Measurements from ENCODE around the gene WDR76.
"Not testable (repeated sequence)": the region's sequence is repeated elsewhere in the genome, so short reads cannot be mapped to it uniquely, and the experiment has no call there.

WDR76 gene

DNA sequence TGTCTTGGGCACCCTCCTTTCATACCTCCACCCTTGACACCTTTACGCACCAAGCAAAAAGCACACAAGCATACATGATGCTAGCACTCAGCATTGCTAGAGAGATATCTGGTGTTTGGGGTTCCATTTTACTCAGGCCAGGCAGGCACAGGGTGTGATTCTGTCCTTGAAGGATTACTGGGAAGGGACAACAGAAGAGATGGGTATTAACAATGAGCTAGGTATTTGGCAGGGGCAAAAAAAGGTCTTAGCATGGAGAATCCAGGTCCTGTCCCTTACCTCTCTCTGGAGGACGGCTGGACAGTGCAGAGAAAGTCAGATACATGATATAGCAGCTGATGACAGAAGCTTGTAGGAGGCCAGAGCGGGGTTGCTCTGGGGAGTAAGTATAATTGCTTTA is 30.2 kb upstream of the WDR76 start:
- no peak overlapping the region for H3K27ac ChIP-seq
- TF ChIP-seq, protein P1, sequence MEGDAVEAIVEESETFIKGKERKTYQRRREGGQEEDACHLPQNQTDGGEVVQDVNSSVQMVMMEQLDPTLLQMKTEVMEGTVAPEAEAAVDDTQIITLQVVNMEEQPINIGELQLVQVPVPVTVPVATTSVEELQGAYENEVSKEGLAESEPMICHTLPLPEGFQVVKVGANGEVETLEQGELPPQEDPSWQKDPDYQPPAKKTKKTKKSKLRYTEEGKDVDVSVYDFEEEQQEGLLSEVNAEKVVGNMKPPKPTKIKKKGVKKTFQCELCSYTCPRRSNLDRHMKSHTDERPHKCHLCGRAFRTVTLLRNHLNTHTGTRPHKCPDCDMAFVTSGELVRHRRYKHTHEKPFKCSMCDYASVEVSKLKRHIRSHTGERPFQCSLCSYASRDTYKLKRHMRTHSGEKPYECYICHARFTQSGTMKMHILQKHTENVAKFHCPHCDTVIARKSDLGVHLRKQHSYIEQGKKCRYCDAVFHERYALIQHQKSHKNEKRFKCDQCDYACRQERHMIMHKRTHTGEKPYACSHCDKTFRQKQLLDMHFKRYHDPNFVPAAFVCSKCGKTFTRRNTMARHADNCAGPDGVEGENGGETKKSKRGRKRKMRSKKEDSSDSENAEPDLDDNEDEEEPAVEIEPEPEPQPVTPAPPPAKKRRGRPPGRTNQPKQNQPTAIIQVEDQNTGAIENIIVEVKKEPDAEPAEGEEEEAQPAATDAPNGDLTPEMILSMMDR (IDR thresholded peaks at IDR 0.05; ENCODE audit: low read depth, low read length, missing control alignments): no peak
- in situ Hi-C loops (cut with HindIII; ENCODE audit: low pct_ligation_motif_present, low sequenced_read_pairs): no loop called here
- no peak overlapping the region for H3K4me3 ChIP-seq (ENCODE audit: low read depth, low read length)
- H3K27me3 ChIP-seq (replicated peaks): no peaks in the 10 kb centered on the region
- no peak for DNase-seq
- peaks cover 63% of the 10 kb centered on the region for H3K36me3 ChIP-seq (replicated peaks)

DNA sequence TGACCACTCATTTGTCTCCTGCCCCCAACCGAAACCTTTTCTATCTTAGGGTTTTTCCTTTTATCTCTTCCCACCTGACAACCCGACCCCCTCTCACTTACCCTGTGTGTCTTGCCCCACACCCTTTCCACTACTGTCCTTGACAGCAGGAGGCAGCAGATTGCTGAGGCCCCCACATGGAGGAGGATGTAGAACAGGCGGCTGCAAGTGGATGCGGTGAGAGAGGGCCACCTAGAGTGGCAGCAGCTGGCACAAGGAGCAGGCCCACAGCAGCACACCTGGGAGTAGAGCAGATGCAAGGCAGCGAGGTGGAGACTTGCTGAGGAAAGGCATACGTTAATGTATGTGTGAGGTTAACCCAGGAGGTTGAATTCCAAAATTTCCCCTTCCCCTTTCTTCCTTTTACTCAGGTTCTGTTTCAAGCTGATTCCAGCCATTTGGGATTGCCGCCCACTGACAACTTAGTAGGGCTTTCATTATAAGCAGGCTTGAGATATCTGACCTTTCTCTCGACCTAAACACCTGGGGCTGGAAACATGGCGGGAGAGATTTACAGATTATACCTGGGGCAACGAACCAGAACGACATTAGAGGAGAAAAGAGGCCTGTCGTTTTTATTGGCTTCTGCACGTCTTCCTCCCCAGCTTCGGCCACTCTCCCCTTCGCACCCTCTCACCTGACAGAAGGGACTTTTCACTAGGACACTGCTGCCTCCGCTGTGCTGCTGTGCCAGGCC is 27.4 kb upstream of the WDR76 start:
- DNase-seq: no peak
- in situ Hi-C loops (cut with HindIII; ENCODE audit: low pct_ligation_motif_present, low sequenced_read_pairs): no loop called here
- TF ChIP-seq, protein P1 (IDR thresholded peaks at IDR 0.05; ENCODE audit: low read depth, low read length, missing control alignments): no peak
- no peak overlapping the region for H3K4me3 ChIP-seq (ENCODE audit: low read depth, low read length)
- H3K36me3 ChIP-seq (replicated peaks): peaks cover 69% of the 10 kb centered on the region
- H3K27ac ChIP-seq: no peak overlapping the region
- no peaks in the 10 kb centered on the region for H3K27me3 ChIP-seq (replicated peaks)

DNA sequence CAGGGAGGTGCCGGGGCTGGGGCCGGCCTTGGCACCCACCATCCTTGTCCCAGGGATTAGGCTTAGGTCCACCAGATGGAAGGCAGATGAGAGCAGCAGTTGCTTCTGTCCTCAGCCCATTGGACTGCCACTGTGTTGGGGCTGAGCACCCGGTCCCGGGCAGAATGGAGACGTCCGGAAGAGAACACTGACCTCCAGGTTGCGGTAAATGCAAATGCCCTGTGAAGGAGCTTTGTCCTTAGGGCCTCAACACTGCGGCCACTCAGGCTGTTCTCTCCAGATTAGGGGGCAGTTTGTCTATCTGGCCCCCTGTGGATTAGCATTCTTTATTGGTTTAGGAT is 26.9 kb upstream of the WDR76 start, which contains the start of gene SERINC4:
Gene SERINC4, minus strand, starts transcription at position 276 of the 341 bp plus-strand sequence. Its CDS starts 234 bp downstream, at position 42.
- Histone ChIP-seq H3K4me3 (ENCODE audit: low read depth, low read length) (peak within 1 kb of the TSS; percentile 97), H3K36me3 (replicated peaks) (peaks cover 68% of the 10 kb centered on the region), H3K27me3 (replicated peaks) (no peaks in the 10 kb centered on the region), H3K27ac (peak within 1 kb of the TSS; percentile 63)
- DNase-seq: no peak
- TF ChIP-seq, protein P1 (IDR thresholded peaks at IDR 0.05; ENCODE audit: low read depth, low read length, missing control alignments): no peak
- in situ Hi-C loops (cut with HindIII; ENCODE audit: low pct_ligation_motif_present, low sequenced_read_pairs): no loop called here

DNA sequence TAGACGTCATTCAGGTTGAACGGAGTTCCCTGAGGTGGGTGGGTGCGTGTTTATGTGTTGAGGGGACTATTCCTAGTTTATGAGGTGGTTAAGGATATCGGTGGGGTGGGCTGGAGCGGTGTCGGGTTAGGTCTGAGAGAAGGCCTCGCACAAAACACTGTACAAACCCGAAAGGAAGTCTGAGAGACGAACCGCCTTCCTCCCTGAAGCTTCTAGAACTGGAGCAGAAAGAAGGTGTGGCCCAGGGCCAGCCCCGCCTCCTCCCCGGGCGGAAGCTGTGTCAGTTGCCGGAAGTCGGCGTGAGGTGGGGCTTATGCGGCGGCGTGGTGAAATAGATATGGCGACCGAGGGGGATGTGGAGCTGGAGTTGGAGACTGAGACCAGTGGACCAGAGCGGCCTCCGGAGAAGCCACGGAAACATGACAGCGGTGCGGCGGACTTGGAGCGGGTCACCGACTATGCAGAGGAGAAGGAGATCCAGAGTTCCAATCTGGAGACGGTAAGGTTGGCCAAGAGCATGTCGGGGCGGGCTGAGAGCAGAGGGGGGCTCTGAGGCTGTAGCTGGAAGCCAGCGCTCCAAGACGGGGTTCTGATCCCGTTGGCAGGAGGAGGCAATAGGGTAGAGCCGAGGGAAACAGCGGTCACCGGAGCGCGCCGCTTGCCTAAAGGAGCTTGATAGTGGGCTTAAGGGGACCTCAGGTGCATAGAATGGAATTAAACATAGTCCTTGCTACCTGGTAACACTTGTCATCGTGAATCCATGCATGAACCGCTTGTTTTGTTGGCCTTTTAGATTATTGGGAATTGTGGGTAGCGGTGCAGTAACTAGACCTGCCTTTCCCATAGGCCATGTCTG is 26.3 kb upstream of the WDR76 start, which contains the start of gene HYPK:
Gene HYPK, plus strand, starts transcription at position 314 of the 856 bp plus-strand sequence. Its CDS starts 24 bp downstream, at position 338.
- H3K36me3 ChIP-seq (replicated peaks): peaks cover 65% of the 10 kb centered on the region
- TF ChIP-seq, protein P1 (IDR thresholded peaks at IDR 0.05; ENCODE audit: low read depth, low read length, missing control alignments): no peak

DNA sequence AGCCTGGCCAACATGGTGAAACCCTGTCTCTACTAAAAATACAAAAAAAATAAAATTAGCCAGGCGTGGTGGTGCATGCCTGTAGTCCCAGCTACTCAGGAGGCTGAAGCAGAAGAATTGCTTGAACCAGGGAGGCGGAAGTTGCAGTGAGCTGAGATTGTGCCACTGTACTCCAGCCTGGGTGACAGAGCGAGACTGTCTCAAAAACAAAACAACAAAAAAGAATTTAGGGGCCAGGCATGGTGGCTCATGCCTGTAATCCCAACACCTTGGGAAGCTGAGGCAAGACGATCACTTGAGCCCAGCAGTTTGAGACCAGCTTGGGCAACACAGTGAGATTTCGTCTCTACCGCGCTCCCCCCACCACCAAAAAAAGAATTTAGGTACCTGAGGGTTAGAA is 24.1 kb upstream of the WDR76 start:
- DNase-seq; H3K4me3 ChIP-seq (ENCODE audit: low read depth, low read length); in situ Hi-C loops (cut with HindIII; ENCODE audit: low pct_ligation_motif_present, low sequenced_read_pairs); H3K27ac ChIP-seq; H3K27me3 ChIP-seq (replicated peaks): not testable (repeated sequence)
- H3K36me3 ChIP-seq (replicated peaks): peaks cover 64% of the 10 kb centered on the region

More for the DNA sequence above, 26.3 kb upstream of the WDR76 start, which contains the start of gene HYPK:
- H3K27me3 ChIP-seq (replicated peaks): no peaks in the 10 kb centered on the region
- peak; percentile 89 for DNase-seq
- H3K4me3 ChIP-seq (ENCODE audit: low read depth, low read length): peak within 1 kb of the TSS; percentile 97
- in situ Hi-C loops (cut with HindIII; ENCODE audit: low pct_ligation_motif_present, low sequenced_read_pairs): no loop called here
- H3K27ac ChIP-seq: peak within 1 kb of the TSS; percentile 63

DNA sequence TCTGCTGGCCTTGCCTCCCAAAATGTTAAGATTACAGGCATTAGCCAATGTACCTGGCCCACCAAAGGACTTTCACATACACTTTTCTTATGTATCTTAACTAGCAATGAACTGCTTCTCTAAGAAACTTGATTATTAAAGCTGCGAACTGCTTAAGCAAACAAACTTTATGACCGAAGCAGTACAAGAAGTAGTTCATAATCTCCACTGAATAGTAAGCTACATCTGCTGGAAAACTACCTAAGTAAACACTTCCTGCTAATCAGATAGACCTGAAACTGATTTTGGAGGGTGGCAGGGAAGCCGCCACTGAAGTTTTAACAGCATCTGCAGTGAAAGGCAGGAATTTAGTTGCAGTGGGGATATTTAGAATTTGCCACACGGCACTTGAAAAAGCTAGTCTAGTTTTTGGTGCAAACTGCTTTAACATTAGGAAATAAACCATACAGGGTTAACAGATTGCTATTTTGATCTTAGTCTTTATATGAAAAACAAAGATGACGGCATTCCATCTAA is 18.3 kb upstream of the WDR76 start:
- no peak overlapping the region for H3K4me3 ChIP-seq (ENCODE audit: low read depth, low read length)
- H3K27ac ChIP-seq: no peak overlapping the region
- H3K27me3 ChIP-seq (replicated peaks): no peaks in the 10 kb centered on the region
- peaks cover 73% of the 10 kb centered on the region for H3K36me3 ChIP-seq (replicated peaks)
- in situ Hi-C loops (cut with HindIII; ENCODE audit: low pct_ligation_motif_present, low sequenced_read_pairs): no loop called here
- no peak for DNase-seq
- TF ChIP-seq, protein P1 (IDR thresholded peaks at IDR 0.05; ENCODE audit: low read depth, low read length, missing control alignments): no peak
